ENCODE measurements around the gene TEKT2.

The TEKT2 gene, protein sequence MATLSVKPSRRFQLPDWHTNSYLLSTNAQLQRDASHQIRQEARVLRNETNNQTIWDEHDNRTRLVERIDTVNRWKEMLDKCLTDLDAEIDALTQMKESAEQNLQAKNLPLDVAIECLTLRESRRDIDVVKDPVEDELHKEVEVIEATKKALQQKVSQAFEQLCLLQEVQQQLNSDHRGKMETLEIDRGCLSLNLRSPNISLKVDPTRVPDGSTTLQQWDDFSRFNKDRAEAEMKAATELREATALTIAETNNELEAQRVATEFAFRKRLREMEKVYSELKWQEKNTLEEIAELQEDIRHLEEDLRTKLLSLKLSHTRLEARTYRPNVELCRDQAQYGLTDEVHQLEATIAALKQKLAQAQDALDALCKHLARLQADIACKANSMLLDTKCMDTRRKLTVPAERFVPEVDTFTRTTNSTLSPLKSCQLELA

DNA sequence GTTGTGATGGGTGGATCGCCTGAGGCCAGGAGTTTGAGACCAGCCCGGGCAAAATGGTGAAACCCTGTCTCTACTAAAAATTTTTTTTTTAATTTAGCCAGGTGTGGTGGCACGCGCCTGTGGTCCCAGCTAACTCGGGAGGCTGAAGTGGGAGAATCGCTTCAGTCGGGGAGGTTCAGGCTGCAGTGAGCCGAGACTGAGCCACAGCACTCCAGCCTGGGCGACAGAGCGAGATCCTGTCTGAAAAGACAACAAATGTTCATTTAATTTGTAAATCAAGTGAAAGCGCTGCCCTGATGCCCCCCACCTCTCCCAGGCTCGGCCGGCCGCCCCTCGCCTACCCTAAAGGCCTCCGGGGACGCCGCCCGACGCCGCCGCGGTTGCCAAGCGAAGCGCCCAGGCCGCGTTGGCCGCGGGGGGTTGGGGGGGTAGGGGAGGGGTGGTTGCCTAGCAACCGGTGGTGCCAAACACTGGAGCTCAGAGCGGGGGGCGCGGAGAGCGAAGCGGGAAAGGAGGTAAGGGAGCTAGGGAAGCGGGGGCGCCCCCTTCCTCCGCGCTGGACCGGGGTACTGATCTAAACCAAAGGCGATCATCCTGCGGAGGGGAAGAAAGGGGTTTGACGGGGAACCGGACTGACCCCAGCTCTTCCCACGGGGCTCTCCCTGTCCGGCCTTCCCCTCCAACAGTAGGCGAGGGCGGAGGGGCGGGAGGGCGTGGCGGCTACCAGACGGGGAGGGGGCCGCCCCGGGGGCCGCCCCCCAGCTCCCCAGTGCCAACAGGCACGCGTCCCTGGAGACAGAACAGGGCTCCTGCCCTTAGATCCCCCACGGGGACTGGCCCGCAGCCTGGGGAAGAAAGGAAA, at the start of gene TEKT2:
Gene TEKT2 (plus strand): TSS at position 460 of the 862 bp plus-strand sequence. CDS start 828 bp downstream, outside the sequence.
- peak; percentile 59 for DNase-seq

DNA sequence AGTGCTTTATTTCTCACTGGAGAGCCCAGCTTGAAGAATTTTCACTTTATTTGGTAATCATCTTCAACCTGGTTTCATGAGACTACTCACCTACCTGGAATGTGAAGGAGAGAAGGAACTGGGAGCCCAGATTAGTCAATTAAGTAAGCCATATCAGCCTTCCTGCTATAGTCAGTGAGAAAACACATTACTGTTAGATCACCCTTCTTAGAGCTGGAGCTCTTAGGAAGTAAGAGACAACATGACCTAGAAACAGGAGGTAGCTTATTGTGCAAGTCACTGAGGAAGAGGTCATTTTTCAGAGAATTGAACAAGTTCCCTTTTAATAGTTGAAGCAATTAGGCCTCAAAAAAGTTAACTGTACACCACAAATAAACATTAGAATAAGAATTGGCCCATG, 49.2 kb upstream of the TEKT2 start:
- DNase-seq, result peak; percentile 71

DNA sequence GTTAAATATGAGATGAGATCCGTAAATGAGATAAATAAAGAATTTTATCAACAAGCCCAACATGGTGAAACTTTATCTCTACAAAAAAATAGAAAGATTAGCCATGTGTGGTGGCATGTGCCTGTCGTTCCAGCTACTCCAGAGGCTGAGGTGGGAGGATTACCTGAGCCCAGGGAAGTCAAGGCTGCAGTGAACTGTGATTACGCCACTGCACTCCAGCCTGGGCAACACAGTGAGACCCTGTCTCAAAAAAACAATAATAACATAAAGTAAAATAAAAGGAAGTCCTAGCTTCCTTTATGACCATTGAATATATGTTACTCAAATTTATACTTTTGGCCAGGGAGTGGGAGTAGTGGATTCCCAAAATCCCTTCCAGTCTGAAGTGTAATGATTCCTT, 48.7 kb upstream of the TEKT2 start:
- DNase-seq, result no peak

DNA sequence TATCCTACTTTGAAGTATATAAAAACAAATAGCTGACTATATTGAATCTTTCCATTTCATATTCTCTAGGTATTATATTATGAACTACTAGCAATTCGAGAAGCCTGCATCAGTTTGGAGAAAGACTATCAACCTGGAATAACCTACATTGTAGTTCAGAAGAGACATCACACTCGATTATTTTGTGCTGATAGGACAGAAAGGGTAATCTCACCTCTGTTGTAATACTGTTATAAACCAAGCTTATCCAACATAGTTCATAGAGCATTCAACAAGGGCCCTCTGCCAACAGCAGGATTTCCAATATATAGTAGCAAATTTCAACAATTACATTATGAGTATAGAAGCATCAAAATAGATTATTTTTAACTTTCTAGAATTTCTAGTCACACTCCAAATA, 43.7 kb upstream of the TEKT2 start:
- DNase-seq, result no peak

DNA sequence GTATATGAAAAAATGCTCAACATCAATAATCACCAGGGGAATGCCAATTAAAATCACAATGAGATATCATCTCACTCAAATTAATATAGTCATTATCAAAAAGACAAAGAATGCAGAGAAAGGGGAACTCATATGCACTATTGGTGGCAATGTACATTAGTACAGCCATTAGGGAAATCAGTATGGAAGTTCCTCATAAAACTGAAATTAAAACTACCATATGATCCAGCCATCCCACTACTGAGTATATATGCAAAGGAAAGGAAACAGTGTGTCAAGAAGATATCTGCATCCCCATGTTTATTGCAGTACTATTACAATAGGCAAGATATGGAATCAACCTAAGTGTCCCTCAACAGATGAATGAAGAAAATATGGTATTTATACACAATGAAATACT, 32.1 kb upstream of the TEKT2 start:
- DNase-seq, result no peak

DNA sequence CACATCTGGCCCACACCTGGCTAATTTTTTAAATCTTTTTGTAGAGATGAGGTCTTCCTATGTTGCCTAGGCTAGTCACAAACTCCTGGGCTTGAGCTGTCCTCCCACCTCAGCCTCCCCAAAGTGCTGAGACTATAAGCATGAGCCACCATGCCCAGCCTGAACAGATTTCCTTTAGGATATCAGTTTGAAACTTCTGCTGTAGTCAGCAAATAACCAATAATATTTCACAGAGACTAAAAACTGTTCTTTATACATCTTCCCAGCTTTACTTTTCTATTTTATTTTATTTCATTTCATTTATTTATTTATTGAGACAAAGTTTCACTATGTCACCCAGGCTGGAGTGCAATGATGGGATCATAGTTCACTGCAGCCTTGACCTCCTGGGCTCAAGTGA, 29.9 kb upstream of the TEKT2 start:
- DNase-seq, result no peak

DNA sequence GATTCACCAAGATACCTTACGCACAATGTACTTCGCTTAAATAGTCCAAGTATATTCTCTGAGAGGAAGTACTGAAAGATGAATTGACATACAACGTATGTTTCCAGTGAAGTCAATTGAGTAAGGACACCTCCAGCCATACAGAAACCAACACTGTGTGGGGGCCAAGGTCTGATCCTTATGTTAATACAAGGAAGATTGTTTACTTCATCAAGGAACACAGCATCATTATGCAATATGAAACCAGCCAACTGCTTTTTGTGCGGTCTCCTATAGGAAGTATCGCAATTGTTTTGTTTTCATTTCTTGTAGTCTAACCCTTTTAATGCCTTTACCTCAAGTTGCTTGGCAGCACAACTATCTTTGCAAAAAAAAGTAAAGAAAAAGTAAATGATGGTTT, 28.2 kb upstream of the TEKT2 start:
- DNase-seq, result no peak

DNA sequence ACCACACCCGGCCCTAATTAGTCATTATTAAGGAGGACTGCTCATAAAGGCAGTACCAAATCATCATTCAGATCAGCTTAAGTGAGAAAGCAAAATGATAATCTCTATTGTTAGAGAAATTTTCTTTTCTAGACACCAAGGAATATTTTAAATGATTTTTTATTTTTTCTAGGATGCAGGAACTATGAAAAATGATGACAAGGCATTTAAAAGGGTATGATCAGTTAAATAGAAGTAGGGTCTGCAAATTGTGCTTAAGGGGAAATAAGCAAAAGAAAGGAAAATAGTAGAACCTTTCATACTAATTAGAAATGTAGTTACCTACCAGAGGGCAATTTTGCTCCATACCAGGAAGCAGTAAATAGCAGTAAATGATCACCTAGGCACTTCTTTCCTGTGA, 21.6 kb upstream of the TEKT2 start:
- DNase-seq, result no peak

DNA sequence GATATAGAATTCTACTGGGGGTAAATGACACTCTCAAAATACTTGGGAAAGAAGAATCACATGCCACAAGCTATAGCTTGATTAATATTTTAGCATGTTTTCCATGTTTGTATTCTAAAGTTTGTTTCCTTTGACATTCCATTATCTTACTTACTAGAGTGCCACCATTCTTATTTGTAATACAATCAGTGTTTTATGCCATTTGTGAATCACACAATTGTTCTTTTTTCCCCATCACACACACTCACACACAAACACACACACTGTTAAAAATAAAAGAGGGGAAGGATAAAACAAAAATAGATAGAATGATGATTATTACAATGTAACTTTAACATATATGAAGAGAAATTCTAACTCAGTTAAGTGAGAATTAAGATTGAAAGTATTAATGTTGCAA, 16.0 kb upstream of the TEKT2 start:
- DNase-seq, result no peak

DNA sequence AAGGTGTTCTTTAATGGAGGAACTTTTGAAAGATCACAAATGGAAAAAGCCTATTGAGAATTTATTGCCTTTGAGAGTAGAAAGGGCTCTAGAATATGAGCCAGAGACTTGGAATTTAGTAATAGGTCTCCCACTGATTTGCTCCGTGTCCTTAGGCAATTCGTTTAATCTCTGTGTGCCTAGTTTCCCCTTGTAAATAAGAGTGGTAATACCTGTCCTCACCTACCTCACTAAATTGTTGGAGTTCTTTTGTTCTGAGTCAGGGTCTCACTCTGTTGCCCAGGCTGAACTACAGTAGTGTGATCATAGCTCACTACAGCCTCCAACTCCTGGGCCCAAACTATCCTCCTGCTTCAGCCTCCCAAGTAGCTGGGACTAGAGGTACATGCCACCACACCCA, 15.0 kb upstream of the TEKT2 start:
- no peak for DNase-seq

DNA sequence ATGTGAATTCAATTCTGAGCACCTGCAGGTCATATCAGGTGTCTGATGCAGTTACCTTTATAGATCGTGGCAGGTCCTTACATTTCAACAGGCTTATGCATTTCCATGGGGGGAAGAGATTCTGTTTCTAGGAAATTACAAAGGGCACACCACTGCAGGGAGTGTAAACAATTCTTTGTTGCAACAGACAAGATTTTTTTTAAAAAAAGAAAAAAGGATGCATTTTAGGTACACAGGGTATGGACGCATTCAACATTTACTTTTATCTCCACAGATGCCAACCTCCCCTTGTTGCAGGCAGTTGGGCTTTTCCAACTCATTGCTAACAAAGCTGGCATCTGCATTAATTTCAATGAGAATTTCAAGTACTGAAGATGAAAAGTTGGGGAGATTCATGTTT, 13.5 kb upstream of the TEKT2 start:
- DNase-seq, result no peak

DNA sequence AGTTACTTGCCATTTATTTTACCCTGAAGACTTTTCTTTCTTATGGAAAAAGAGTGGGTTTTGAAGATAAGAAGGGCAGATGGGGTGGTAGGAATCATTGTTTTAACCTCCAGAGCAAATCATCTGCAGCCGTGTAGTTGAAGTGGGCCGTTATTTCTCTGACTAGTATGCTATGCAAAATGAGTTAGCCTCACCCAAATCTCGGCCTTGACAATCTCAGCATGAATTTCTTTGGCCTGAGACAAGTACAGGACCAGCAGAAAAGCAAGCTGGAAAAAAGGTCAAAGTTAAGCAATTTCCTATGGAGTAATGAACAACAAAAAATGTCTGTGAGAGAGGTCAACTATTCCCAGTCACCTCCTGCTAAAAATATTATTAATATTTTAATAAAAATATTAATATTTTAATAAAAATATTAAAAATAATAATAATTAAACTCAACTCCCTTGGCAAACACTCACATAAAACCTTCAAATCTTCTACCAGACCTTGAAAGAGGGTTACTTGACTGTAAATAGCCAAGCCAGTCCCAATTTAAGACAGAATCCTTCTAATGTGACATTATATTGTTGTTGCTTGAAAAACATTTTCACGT, 6.8 kb upstream of the TEKT2 start:
- no peak for DNase-seq

DNA sequence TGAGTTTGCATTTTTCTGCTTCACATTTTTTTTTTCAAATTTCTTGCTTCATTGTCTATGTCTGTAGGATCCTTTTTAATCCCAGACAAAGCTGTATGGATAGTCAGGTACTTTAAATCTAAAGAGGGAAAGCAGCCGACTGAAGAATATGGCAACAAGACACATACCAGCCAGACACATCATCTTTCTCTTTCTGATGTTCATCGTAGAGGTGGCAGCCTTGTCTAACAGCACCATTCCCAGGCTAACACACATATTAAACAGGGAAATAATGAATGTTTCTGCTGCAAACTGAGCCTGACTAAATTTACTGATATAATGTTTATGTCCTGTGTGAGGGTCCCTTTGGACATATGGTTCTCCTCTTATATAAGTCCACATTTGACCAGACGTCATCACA, 3.7 kb upstream of the TEKT2 start:
- no peak for DNase-seq

DNA sequence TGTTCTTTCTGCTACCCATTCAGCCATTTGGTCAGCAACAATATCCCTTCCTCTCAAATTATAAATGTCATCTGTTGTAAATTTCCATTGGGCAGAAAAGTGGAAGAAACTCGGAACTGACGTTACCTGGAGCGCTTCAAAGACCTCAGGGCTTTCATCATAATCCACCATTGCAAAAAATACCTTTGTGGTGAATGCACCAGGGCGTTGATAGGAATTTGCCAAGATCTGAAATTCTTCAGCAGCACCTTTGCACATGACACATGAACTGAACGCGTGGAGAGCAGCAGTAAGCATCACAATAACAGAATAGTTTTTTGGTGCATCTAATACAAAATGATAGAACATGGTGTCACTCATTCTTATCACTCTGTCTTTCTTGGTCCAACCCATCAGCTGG, 3.1 kb upstream of the TEKT2 start:
- no peak for DNase-seq

DNA sequence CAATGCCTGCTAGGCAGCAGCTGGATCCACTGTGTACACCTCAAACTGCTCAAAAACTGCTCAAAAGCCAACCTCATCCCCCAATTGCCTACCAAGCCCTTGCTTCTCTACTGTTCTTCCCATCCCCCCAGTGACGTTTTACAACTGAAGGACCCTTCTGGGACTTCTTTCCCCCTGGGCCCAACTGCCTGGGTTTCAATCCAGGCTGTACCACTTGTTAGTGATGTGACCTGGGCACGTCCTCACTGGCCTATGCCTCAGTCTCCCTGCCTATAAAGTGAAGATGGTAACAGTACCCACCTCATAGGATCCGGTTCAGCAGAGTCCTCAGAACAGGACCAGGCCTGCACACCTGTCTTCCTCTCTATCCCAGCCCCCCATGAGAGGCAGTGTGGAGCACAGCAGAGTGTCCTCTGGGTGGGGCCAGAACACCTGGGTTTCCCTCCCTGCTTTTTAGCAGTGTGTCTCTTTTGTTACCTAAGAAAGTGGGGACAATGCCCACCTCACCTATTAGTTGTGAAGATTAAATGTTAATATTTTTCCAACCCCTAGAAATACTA, 1.9 kb upstream of the TEKT2 start:
- DNase-seq, result no peak

DNA sequence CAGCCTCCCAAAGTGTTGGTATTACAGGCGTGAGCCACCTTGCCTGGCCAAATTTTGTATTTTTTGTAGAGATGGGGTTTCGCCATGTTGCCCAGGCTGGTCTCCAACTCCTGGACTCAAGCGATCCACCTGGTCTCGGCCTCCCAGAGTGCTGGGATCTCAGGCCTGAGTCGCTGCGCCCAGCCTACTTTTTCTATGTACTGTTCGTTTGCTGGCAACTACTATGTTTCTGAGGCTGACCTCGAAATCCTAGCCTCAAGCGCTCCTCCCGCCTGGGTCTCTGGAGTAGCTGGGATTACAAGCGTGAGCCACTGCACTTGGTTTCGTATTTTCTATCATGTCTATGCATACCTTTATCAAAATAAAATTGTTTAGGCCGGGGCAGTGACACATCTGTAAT, 675 bp upstream of the TEKT2 start:
- no peak for DNase-seq

DNA sequence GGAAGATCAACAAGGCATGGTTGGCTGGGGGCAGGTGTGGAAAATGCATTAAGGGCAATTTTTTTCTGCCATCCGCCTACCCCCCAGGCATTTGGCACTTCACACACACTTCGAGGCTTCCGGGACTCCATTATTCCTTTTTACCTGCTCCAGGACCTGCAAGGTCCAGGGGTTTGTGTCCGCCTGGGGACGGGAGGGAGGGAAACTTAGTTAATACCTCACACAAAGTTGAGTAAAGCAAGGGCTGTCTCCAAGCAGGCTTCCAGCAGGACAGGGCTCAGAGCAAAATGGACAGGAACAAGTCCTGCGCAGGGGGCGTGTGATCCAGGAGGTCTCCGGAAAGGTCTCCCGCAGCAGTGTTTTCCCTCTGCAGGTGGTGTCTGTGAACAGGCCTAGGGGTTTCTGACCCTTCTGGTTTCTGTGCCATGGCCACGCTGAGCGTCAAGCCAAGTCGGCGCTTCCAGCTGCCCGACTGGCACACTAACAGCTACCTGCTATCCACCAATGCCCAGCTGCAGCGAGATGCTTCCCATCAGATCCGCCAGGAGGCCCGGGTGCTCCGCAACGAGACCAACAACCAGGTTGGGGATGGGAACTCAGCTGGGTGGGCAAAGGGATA, 712 bp downstream of the TEKT2 start:
- DNase-seq, result no peak

DNA sequence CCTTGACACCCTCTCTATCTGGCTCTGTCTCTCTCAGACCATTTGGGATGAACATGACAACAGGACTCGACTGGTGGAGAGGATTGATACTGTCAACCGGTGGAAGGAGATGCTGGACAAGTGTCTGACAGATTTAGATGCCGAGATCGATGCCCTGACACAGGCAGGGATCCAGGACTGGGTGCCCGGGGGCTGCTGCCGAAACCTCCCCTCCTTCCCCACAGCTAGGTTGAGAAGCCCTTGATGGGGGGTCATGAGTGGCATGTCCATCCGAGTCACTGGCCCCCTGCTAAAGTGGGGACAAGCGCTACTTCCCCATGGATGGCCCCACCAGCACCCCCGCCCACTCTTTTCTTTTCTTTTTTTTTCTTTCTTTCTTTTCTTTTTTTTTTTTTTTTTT, 1.2 kb downstream of the TEKT2 start:
- no peak for DNase-seq

DNA sequence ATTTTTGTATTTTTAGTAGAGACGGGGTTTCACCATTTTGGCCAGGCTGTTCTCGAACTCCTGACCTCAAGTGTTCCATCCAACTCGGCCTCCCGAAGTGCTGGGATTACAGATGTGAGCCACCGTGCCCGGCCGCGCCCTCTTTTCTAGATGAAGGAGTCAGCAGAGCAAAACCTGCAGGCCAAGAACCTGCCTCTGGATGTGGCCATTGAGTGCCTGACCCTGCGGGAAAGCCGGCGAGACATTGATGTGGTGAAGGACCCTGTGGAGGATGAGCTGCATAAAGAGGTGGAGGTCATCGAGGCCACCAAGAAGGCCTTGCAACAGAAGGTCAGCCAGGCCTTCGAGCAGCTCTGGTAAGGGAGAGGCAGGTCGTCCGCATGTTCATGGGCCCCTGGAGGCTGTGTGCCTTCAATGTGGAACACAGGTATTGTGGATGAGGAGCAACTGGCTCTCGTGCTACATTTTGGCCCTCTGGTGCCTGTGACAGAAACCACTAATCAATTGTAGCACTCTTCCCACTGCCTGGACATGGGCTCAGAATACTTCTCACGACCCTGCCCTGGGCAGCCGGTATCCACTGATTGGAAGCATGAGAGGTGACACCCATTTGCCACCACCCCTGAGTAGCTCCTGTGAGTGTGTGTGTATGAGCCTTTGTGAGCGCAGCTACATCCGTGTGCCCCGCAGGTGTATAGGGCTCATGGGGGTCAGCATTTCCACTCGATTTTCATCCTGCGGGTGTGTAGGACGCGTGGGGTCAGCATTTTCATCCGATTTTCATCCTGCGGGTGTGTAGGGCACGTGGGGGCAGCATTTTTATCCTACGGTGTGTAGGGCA, 2.0 kb downstream of the TEKT2 start:
- DNase-seq, result no peak

DNA sequence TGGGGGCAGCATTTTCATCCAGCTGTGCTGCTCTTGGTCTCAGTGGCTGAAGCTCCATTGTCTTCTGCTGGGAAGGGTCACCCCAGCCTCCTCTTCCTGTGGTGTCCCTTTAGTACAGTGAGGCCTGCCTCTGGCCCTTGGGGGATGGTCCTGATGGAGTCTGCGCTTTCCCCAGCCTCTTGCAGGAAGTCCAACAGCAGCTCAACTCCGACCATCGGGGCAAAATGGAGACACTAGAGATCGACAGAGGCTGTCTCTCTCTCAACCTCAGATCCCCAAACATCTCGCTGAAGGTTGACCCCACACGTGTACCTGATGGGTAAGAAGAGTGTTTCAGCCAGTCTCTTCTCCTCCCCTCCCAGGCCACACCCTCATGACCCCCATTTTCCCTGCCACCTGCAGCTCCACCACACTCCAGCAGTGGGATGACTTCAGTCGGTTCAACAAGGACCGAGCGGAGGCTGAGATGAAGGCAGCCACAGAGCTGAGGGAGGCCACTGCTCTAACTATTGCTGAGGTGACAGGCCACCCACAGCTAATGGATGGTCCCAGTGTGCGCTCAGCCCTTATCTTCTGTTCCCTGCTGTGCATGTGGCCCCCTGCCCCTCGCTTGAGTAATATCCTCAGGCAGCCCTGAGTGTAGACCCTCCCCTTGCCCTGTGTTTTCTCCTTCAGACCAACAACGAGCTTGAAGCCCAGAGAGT, 2.8 kb downstream of the TEKT2 start:
- DNase-seq, result no peak
